Keratinocyte (primary cell): ENCODE results near the gene TPD52L2. TPM values are rescaled to one million over a fixed set of nuclear protein-coding genes. Genes with fewer than 3 reads are reported as not detected.

ENCODE experiments used
- DNase-seq: peaks from one replicate; pipeline ENCODE4 v3.0.0-alpha.2; 2011; ENCODE audit warnings: low read depth, missing footprints, low spot score
- FAIRE-seq: peaks from 2 replicates; lab custom pipeline; 2011; peaks lifted over from hg19 to GRCh38; lab: Jason Lieb, UNC
- H2AFZ ChIP-seq: 2 replicates; pipeline ENCODE4 v1.6.0; 2012; ENCODE audit warnings: low read length, control low read depth, inconsistent platforms; ENCODE audit not compliant: control insufficient read depth
- H3K27ac ChIP-seq: 2 replicates; pipeline ENCODE4 v1.5.1; 2011; ENCODE audit warnings: low read length; ENCODE audit not compliant: control insufficient read depth, insufficient read depth
- H3K27me3 ChIP-seq: 3 replicates; pipeline ENCODE4 v1.6.0; 2011; ENCODE audit warnings: low read length; ENCODE audit not compliant: control insufficient read depth, insufficient read depth; ENCODE audit errors: extremely low read depth
- H3K36me3 ChIP-seq, 2 experiments: 2 replicates in 1 of 2; 3 replicates in 1 of 2; pipeline ENCODE4 v1.5.1; 2011; ENCODE audit warnings: low read length in 2 of 2, mild to moderate bottlenecking in 1 of 2; ENCODE audit not compliant: control insufficient read depth in 2 of 2, insufficient read depth in 2 of 2; ENCODE audit errors: extremely low read depth in 1 of 2
- H3K4me1 ChIP-seq: 3 replicates; pipeline ENCODE4 v1.5.1; 2011; ENCODE audit warnings: low read length; ENCODE audit not compliant: control insufficient read depth, insufficient read depth; ENCODE audit errors: extremely low read depth
- H3K4me2 ChIP-seq: 3 replicates; pipeline ENCODE4 v1.6.0; 2011; ENCODE audit warnings: low read depth, low read length; ENCODE audit not compliant: control insufficient read depth, insufficient read depth; ENCODE audit errors: extremely low read depth
- H3K4me3 ChIP-seq, 3 experiments: fragments of 200-600 bp in 1 of 3; sonication (generic) in 1 of 3; 2 replicates in 2 of 3; 3 replicates in 1 of 3; pipeline ENCODE4 v1.5.1; 2011 to 2016; ENCODE audit warnings: low read length in 3 of 3, mild to moderate bottlenecking in 3 of 3, control low read depth in 2 of 3, inconsistent platforms in 1 of 3, low read depth in 1 of 3, mixed read lengths in 1 of 3, mixed run types in 1 of 3, moderate library complexity in 1 of 3; ENCODE audit not compliant: control insufficient read depth in 2 of 3, insufficient read depth in 2 of 3; ENCODE audit errors: extremely low read depth in 1 of 3
- H3K79me2 ChIP-seq: 2 replicates; pipeline ENCODE4 v1.6.0; 2012; ENCODE audit warnings: low read length; ENCODE audit not compliant: control insufficient read depth, insufficient read depth
- H3K9ac ChIP-seq: 3 replicates; pipeline ENCODE4 v1.6.0; 2011; ENCODE audit warnings: low read length; ENCODE audit not compliant: control insufficient read depth, insufficient read depth; ENCODE audit errors: extremely low read depth
- H3K9me1 ChIP-seq: 3 replicates; pipeline ENCODE4 v1.6.0; 2011; ENCODE audit warnings: low read length; ENCODE audit not compliant: control insufficient read depth, insufficient read depth; ENCODE audit errors: extremely low read depth
- H3K9me3 ChIP-seq: 2 replicates; pipeline ENCODE4 v1.5.1; 2012; ENCODE audit warnings: low read depth, low read length; ENCODE audit not compliant: control insufficient read depth
- H4K20me1 ChIP-seq: 3 replicates; pipeline ENCODE4 v1.6.0; 2011; ENCODE audit warnings: low read length; ENCODE audit not compliant: control insufficient read depth, insufficient read depth; ENCODE audit errors: extremely low read depth
- EZH2 ChIP-seq: IDR thresholded peaks from one replicate; pipeline ENCODE4 v1.6.1; 2012; ENCODE audit warnings: inconsistent platforms, mild to moderate bottlenecking, low read length, moderate library complexity
- dilution Hi-C: fragments of 300-500 bp; cut with MboI; formaldehyde crosslinking; loops from one replicate; pipeline ENCODE4 v1.7.0; 2020; ENCODE audit warnings: low sequenced_read_pairs; ENCODE audit not compliant: extremely low pct_ligation_motif_present
- polyA plus RNA-seq, 5 experiments: library from polyadenylated mRNA; depleted of rRNA in 3 of 5; stranded (reverse) in 3 of 5; stranded (forward) in 1 of 5; unstranded in 1 of 5; fragments of >200 nt; gene quantifications; 1 replicate in 1 of 5; 2 replicates in 3 of 5; 3 replicates in 1 of 5; pipeline versions ENCODE4 v1.2.1 to v1.2.3, GENCODE V29; 2011 to 2012; ENCODE audit warnings: missing spikeins in 2 of 5, low read depth in 1 of 5, low replicate concordance in 1 of 5
- TF ChIP-seq, protein P1 (sequence below), 3 experiments: IDR thresholded peaks in 1 of 3; conservative IDR thresholded peaks in 1 of 3; optimal IDR thresholded peaks in 1 of 3; 2 replicates in 2 of 3; 3 replicates in 1 of 3; pipeline versions ENCODE3 to v1.5.1; 2011; ENCODE audit warnings: low read length in 3 of 3, mild to moderate bottlenecking in 3 of 3, moderate library complexity in 2 of 3, control low read depth in 1 of 3, inconsistent platforms in 1 of 3; ENCODE audit not compliant: insufficient read depth in 2 of 3; ENCODE audit errors: extremely low read depth in 1 of 3

The TPD52L2 gene
- polyA plus RNA-seq, 1 donor (not counting 4 experiments of a cell fraction or from before 2014, with no cell fraction given), result 177 TPM

DNA sequence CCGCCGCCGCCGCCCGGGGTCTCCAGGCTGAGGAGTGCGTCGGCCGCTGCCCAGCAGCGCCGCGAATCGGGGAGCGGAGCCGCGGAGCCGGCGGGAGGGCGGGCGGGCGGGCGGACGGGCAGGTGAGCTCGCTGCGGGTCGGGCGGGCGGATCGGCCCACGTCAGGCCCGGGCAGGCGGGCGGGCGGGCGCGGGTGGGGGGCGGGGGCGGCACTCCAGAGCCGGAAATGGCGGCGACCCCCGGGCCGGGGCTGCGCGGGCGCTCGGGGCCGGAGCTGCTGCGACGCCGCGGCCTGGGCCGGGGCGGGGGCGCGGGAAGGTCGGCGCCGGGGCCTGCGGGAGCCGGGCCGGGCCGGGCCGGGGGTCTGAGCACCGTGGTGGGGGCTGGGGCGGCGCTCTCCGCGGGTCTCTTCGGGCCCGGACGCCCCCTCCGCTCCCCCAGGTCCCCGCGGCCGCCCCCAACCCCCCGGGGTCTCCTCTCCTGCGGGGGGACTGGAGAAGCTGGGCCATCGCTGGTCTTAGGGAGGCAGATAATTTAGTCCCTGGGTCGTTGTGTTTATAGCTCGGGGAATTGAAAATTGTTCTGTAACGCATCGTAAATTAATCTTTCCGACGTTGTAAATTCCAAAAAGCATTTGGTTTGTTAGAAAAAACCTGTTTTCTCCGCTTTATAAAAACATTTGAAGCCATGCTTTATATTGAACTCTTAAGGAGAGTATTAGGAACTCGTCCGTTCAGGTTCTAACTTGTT lies 30.3 kb downstream of the TPD52L2 start:
- H3K9me3 ChIP-seq, result no peaks in the 10 kb centered on the region
- H3K27ac ChIP-seq, result peak overlapping the region; percentile 76
- H3K4me2 ChIP-seq, result peak overlapping the region; percentile 89
- H2AFZ ChIP-seq, result no peak overlapping the region
- peaks cover 18% of the 10 kb centered on the region for H3K4me1 ChIP-seq
- peak overlapping the region; percentile 74 for H3K9ac ChIP-seq
- H3K9me1 ChIP-seq, result no peaks in the 10 kb centered on the region
- peaks cover 47% of the 10 kb centered on the region for H3K79me2 ChIP-seq
- dilution Hi-C loops, result no loop called here
- H3K36me3 ChIP-seq, result peaks cover 22 to 29% of the 10 kb centered on the region in 2 experiments
- DNase-seq (no peak), FAIRE-seq (no peak)
- peaks cover 15% of the 10 kb centered on the region for H4K20me1 ChIP-seq
- no peaks in the 10 kb centered on the region for H3K27me3 ChIP-seq
- TF ChIP-seq, protein P1, sequence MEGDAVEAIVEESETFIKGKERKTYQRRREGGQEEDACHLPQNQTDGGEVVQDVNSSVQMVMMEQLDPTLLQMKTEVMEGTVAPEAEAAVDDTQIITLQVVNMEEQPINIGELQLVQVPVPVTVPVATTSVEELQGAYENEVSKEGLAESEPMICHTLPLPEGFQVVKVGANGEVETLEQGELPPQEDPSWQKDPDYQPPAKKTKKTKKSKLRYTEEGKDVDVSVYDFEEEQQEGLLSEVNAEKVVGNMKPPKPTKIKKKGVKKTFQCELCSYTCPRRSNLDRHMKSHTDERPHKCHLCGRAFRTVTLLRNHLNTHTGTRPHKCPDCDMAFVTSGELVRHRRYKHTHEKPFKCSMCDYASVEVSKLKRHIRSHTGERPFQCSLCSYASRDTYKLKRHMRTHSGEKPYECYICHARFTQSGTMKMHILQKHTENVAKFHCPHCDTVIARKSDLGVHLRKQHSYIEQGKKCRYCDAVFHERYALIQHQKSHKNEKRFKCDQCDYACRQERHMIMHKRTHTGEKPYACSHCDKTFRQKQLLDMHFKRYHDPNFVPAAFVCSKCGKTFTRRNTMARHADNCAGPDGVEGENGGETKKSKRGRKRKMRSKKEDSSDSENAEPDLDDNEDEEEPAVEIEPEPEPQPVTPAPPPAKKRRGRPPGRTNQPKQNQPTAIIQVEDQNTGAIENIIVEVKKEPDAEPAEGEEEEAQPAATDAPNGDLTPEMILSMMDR (optimal IDR thresholded peaks at IDR 0.05 in 1 of 3, IDR thresholded peaks at IDR 0.05 in 1 of 3, conservative IDR thresholded peaks at IDR 0.05 in 1 of 3; ENCODE audit: extremely low read depth in 1 of 3, insufficient read depth in 2 of 3, low read length in 3 of 3), result no peak
- TF ChIP-seq EZH2, result no peak
- peak overlapping the region; percentile 53 to 81 (median 73) for H3K4me3 ChIP-seq

DNA sequence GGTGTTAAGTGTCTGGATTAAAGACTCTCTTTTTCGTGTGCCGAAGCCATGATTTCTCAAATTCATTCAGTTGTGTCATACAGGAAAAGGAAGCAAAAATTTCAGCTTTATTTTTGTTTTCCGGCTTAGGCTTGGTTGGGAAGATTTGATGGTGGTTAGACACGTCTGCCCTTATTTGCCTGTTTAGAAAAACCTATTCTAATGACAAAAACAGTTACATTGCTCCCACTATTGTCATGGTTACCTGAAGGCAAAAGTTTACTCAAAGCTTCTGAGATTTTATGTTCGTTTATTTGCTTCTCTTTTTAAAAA lies 30.8 kb downstream of the TPD52L2 start:
- Histone ChIP-seq H4K20me1 (peaks cover 15% of the 10 kb centered on the region), H3K27me3 (no peaks in the 10 kb centered on the region), H3K4me3 (peak overlapping the region; percentile 53 to 81 (median 73)), H3K9me3 (no peaks in the 10 kb centered on the region), H3K27ac (peak overlapping the region; percentile 76), H3K9me1 (peaks cover 2% of the 10 kb centered on the region), H3K9ac (peak overlapping the region; percentile 74), H3K36me3 (peaks cover 16 to 24% of the 10 kb centered on the region in 2 experiments), H3K79me2 (peaks cover 52% of the 10 kb centered on the region), H3K4me1 (peaks cover 20% of the 10 kb centered on the region), H2AFZ (no peak overlapping the region), H3K4me2 (peak overlapping the region; percentile 89)
- TF ChIP-seq EZH2, result no peak
- TF ChIP-seq, protein P1 (optimal IDR thresholded peaks at IDR 0.05 in 1 of 3, IDR thresholded peaks at IDR 0.05 in 1 of 3, conservative IDR thresholded peaks at IDR 0.05 in 1 of 3; ENCODE audit: extremely low read depth in 1 of 3, insufficient read depth in 2 of 3, low read length in 3 of 3), result no peak
- FAIRE-seq (no peak), DNase-seq (no peak)
- dilution Hi-C loops, result no loop called here
